Measurements from ENCODE around the gene NTM. TPM values are rescaled to one million over a fixed set of nuclear protein-coding genes. Genes with fewer than 3 reads are reported as not detected.

Gene NTM
- polyA plus RNA-seq, 1 donor (not counting 4 experiments of a cell fraction or from before 2014, with no cell fraction given): 47.9 TPM

- DNase-seq (ENCODE audit: low read depth, low spot score): no peak
- dilution Hi-C loops (cut with MboI; ENCODE audit: extremely low pct_ligation_motif_present, low sequenced_read_pairs): no loop called here
- no peak overlapping the region for H3K4me2 ChIP-seq (ENCODE audit: control insufficient read depth, extremely low read depth, insufficient read depth, low read depth, low read length)
- no peaks in the 10 kb centered on the region for H4K20me1 ChIP-seq (ENCODE audit: control insufficient read depth, extremely low read depth, insufficient read depth, low read length)
- no peak overlapping the region for H3K27ac ChIP-seq (ENCODE audit: control insufficient read depth, insufficient read depth, low read length)
- H2AFZ ChIP-seq (ENCODE audit: control insufficient read depth, low read length): no peak overlapping the region
- no peaks in the 10 kb centered on the region for H3K4me1 ChIP-seq (ENCODE audit: control insufficient read depth, extremely low read depth, insufficient read depth, low read length)
- H3K4me3 ChIP-seq (ENCODE audit: control insufficient read depth in 2 of 3, extremely low read depth in 1 of 3, insufficient read depth in 2 of 3, low read depth in 1 of 3, low read length in 3 of 3): no peak overlapping the region
- H3K36me3 ChIP-seq (ENCODE audit: control insufficient read depth in 2 of 2, extremely low read depth in 1 of 2, insufficient read depth in 2 of 2, low read length in 2 of 2): no peaks in the 10 kb centered on the region
- H3K79me2 ChIP-seq (ENCODE audit: control insufficient read depth, insufficient read depth, low read length): no peaks in the 10 kb centered on the region
- no peak for FAIRE-seq
- H3K9ac ChIP-seq (ENCODE audit: control insufficient read depth, extremely low read depth, insufficient read depth, low read length): no peak overlapping the region
- no peaks in the 10 kb centered on the region for H3K9me1 ChIP-seq (ENCODE audit: control insufficient read depth, extremely low read depth, insufficient read depth, low read length)
- H3K9me3 ChIP-seq (ENCODE audit: control insufficient read depth, low read depth, low read length): no peaks in the 10 kb centered on the region
- no peak for TF ChIP-seq CTCF (optimal IDR thresholded peaks at IDR 0.05 in 1 of 3, IDR thresholded peaks at IDR 0.05 in 1 of 3, conservative IDR thresholded peaks at IDR 0.05 in 1 of 3; ENCODE audit: extremely low read depth in 1 of 3, insufficient read depth in 2 of 3, low read length in 3 of 3)
- no peak for TF ChIP-seq EZH2 (IDR thresholded peaks at IDR 0.05; ENCODE audit: low read length)
- no peaks in the 10 kb centered on the region for H3K27me3 ChIP-seq (ENCODE audit: control insufficient read depth, extremely low read depth, insufficient read depth, low read length)
Measured at GRCh38 chr11:131582021-131582525, 211.7 kb downstream of the NTM start.

GRCh38 chr11:131583421-131583820 lies 213.0 kb downstream of the NTM start:
- no peaks in the 10 kb centered on the region for H3K36me3 ChIP-seq (ENCODE audit: control insufficient read depth in 2 of 2, extremely low read depth in 1 of 2, insufficient read depth in 2 of 2, low read length in 2 of 2)
- no peak for DNase-seq (ENCODE audit: low read depth, low spot score)
- H3K79me2 ChIP-seq (ENCODE audit: control insufficient read depth, insufficient read depth, low read length): no peaks in the 10 kb centered on the region
- H3K9me3 ChIP-seq (ENCODE audit: control insufficient read depth, low read depth, low read length): no peaks in the 10 kb centered on the region
- H3K4me2 ChIP-seq (ENCODE audit: control insufficient read depth, extremely low read depth, insufficient read depth, low read depth, low read length): no peak overlapping the region
- no peak overlapping the region for H3K9ac ChIP-seq (ENCODE audit: control insufficient read depth, extremely low read depth, insufficient read depth, low read length)
- dilution Hi-C loops (cut with MboI; ENCODE audit: extremely low pct_ligation_motif_present, low sequenced_read_pairs): no loop called here
- no peaks in the 10 kb centered on the region for H4K20me1 ChIP-seq (ENCODE audit: control insufficient read depth, extremely low read depth, insufficient read depth, low read length)
- no peak overlapping the region for H2AFZ ChIP-seq (ENCODE audit: control insufficient read depth, low read length)
- H3K4me3 ChIP-seq (ENCODE audit: control insufficient read depth in 2 of 3, extremely low read depth in 1 of 3, insufficient read depth in 2 of 3, low read depth in 1 of 3, low read length in 3 of 3): no peak overlapping the region
- TF ChIP-seq EZH2 (IDR thresholded peaks at IDR 0.05; ENCODE audit: low read length) (no peak), CTCF (optimal IDR thresholded peaks at IDR 0.05 in 1 of 3, IDR thresholded peaks at IDR 0.05 in 1 of 3, conservative IDR thresholded peaks at IDR 0.05 in 1 of 3; ENCODE audit: extremely low read depth in 1 of 3, insufficient read depth in 2 of 3, low read length in 3 of 3) (no peak)
- H3K4me1 ChIP-seq (ENCODE audit: control insufficient read depth, extremely low read depth, insufficient read depth, low read length): no peaks in the 10 kb centered on the region
- H3K9me1 ChIP-seq (ENCODE audit: control insufficient read depth, extremely low read depth, insufficient read depth, low read length): no peaks in the 10 kb centered on the region
- FAIRE-seq: no peak
- H3K27me3 ChIP-seq (ENCODE audit: control insufficient read depth, extremely low read depth, insufficient read depth, low read length): no peaks in the 10 kb centered on the region
- no peak overlapping the region for H3K27ac ChIP-seq (ENCODE audit: control insufficient read depth, insufficient read depth, low read length)
